IgD-negative memory B cell (primary cell): Measurements from ENCODE around the gene ATF6B. TPM values are rescaled to one million over a fixed set of nuclear protein-coding genes. Genes with fewer than 3 reads are reported as not detected.

Experiments used
- H3K27ac Mint-ChIP-seq, 3 donors: one replicate each; pipeline ENCODE4 v1.8.0; 2020 to 2022; ENCODE audit warnings: mild to moderate bottlenecking in 3 of 3, mixed read lengths in 3 of 3, moderate library complexity in 1 of 3
- H3K27me3 Mint-ChIP-seq: one replicate; pipeline ENCODE4 v1.8.0; 2021; ENCODE audit warnings: mixed read lengths
- H3K36me3 Mint-ChIP-seq: one replicate; pipeline ENCODE4 v1.8.0; 2020; ENCODE audit warnings: mild to moderate bottlenecking, mixed read lengths
- H3K4me1 Mint-ChIP-seq, 3 donors: one replicate each; pipeline ENCODE4 v1.8.0; 2020 to 2022; ENCODE audit warnings: mixed read lengths in 3 of 3, mild to moderate bottlenecking in 1 of 3
- H3K4me3 Mint-ChIP-seq, 4 donors: one replicate each; pipeline ENCODE4 v1.8.0; 2020 to 2022; ENCODE audit warnings: mild to moderate bottlenecking in 4 of 4, mixed read lengths in 4 of 4, moderate library complexity in 3 of 4
- H3K9me3 Mint-ChIP-seq, 3 donors: one replicate each; pipeline ENCODE4 v1.8.0; 2020 to 2021; ENCODE audit warnings: mixed read lengths in 3 of 3, mild to moderate bottlenecking in 1 of 3
- polyA plus RNA-seq: library from polyadenylated mRNA; unstranded; fragments of 300-500 nt; fragmentation: Illumina TruSeq; gene quantifications from one replicate; pipeline ENCODE4 v1.2.3, GENCODE V29; 2021

ATF6B gene
- 25.5 TPM for polyA plus RNA-seq

GRCh38 chr6:32127717-32128592 lies at the start of gene ATF6B:
ATF6B (minus strand) TSS chr6:32128246; CDS start chr6:32128207, 39 bp downstream.
- peaks cover 20 to 39% (median 24%) of the 10 kb centered on the region in 3 donors for H3K4me1 Mint-ChIP-seq
- H3K27me3 Mint-ChIP-seq: peaks cover 3% of the 10 kb centered on the region
- peaks cover 6% of the 10 kb centered on the region for H3K36me3 Mint-ChIP-seq
- peaks cover 0 to 2% (median 0%) of the 10 kb centered on the region in 3 donors for H3K9me3 Mint-ChIP-seq
- H3K27ac Mint-ChIP-seq: peak within 1 kb of the TSS; percentile 89 to 98 (median 92)
- peak within 1 kb of the TSS; percentile 93 to 100 (median 100) for H3K4me3 Mint-ChIP-seq

GRCh38 chr6:32177183-32177787 lies 49.2 kb upstream of the ATF6B start:
- Mint-ChIP-seq H3K36me3 (peaks cover 5% of the 10 kb centered on the region), H3K27me3 (no peaks in the 10 kb centered on the region), H3K4me3 (peak overlapping the region; percentile 72 to 95 (median 93))

GRCh38 chr6:32176476-32177182 lies 48.6 kb upstream of the ATF6B start:
- no peaks in the 10 kb centered on the region for H3K27me3 Mint-ChIP-seq
- H3K27ac Mint-ChIP-seq: peak overlapping the region; percentile 94 to 99 (median 98)
- H3K36me3 Mint-ChIP-seq: peaks cover 5% of the 10 kb centered on the region
- peak overlapping the region; percentile 72 to 95 (median 93) for H3K4me3 Mint-ChIP-seq
- H3K9me3 Mint-ChIP-seq: no peaks in the 10 kb centered on the region
- H3K4me1 Mint-ChIP-seq: peaks cover 22 to 56% (median 30%) of the 10 kb centered on the region in 3 donors

More at GRCh38 chr6:32177183-32177787, 49.2 kb upstream of the ATF6B start:
- no peaks in the 10 kb centered on the region for H3K9me3 Mint-ChIP-seq
- peak overlapping the region; percentile 94 to 99 (median 98) for H3K27ac Mint-ChIP-seq
- peaks cover 22 to 56% (median 30%) of the 10 kb centered on the region in 3 donors for H3K4me1 Mint-ChIP-seq

GRCh38 chr6:32175711-32176475 lies 47.8 kb upstream of the ATF6B start, which contains the start of gene AGPAT1:
AGPAT1 (minus strand) TSS chr6:32176084; CDS start chr6:32171496, 4,588 bp downstream.
- H3K27me3 Mint-ChIP-seq: no peaks in the 10 kb centered on the region
- H3K4me1 Mint-ChIP-seq: peaks cover 22 to 56% (median 30%) of the 10 kb centered on the region in 3 donors
- peak within 1 kb of the TSS; percentile 94 to 99 (median 98) for H3K27ac Mint-ChIP-seq
- H3K4me3 Mint-ChIP-seq: peak within 1 kb of the TSS; percentile 72 to 95 (median 89)
- H3K9me3 Mint-ChIP-seq: no peaks in the 10 kb centered on the region
- peaks cover 5% of the 10 kb centered on the region for H3K36me3 Mint-ChIP-seq

GRCh38 chr6:32175322-32175710 lies 47.3 kb upstream of the ATF6B start:
- no peaks in the 10 kb centered on the region for H3K9me3 Mint-ChIP-seq
- H3K4me3 Mint-ChIP-seq: peak overlapping the region; percentile 55 to 95 (median 89)
- no peaks in the 10 kb centered on the region for H3K27me3 Mint-ChIP-seq
- peaks cover 22 to 53% (median 25%) of the 10 kb centered on the region in 3 donors for H3K4me1 Mint-ChIP-seq
- peak overlapping the region in 1 of 3 donors; percentile 98 for H3K27ac Mint-ChIP-seq
- no peaks in the 10 kb centered on the region for H3K36me3 Mint-ChIP-seq

- Mint-ChIP-seq H3K27me3 (no peaks in the 10 kb centered on the region), H3K27ac (peak overlapping the region in 1 of 3 donors; percentile 15)
These were observed 46.4 kb upstream of the ATF6B start for GRCh38 chr6:32174416-32174815.

GRCh38 chr6:32173051-32173727 lies 45.1 kb upstream of the ATF6B start:
- H3K9me3 Mint-ChIP-seq: no peaks in the 10 kb centered on the region
- peak overlapping the region in 1 of 4 donors; percentile 30 for H3K4me3 Mint-ChIP-seq
- peaks cover 18 to 40% (median 22%) of the 10 kb centered on the region in 3 donors for H3K4me1 Mint-ChIP-seq

More at GRCh38 chr6:32174416-32174815, 46.4 kb upstream of the ATF6B start:
- H3K36me3 Mint-ChIP-seq: peaks cover 3% of the 10 kb centered on the region
- peak overlapping the region; percentile 2 to 85 (median 56) for H3K4me3 Mint-ChIP-seq
- no peaks in the 10 kb centered on the region for H3K9me3 Mint-ChIP-seq
- peaks cover 22 to 48% (median 25%) of the 10 kb centered on the region in 3 donors for H3K4me1 Mint-ChIP-seq

GRCh38 chr6:32171234-32171633 lies 43.2 kb upstream of the ATF6B start:
- peaks cover 10% of the 10 kb centered on the region for H3K36me3 Mint-ChIP-seq
- peak overlapping the region in 1 of 4 donors; percentile 14 for H3K4me3 Mint-ChIP-seq
- no peak overlapping the region for H3K27ac Mint-ChIP-seq
- H3K9me3 Mint-ChIP-seq: no peaks in the 10 kb centered on the region
- peaks cover 11 to 30% (median 12%) of the 10 kb centered on the region in 3 donors for H3K4me1 Mint-ChIP-seq
- H3K27me3 Mint-ChIP-seq: no peaks in the 10 kb centered on the region

More at GRCh38 chr6:32173051-32173727, 45.1 kb upstream of the ATF6B start:
- Mint-ChIP-seq H3K27me3 (no peaks in the 10 kb centered on the region), H3K36me3 (peaks cover 9% of the 10 kb centered on the region), H3K27ac (peak overlapping the region in 1 of 3 donors; percentile 27)

GRCh38 chr6:32170294-32170693 lies 42.2 kb upstream of the ATF6B start:
- H3K36me3 Mint-ChIP-seq: peaks cover 10% of the 10 kb centered on the region
- peaks cover 8 to 27% (median 8%) of the 10 kb centered on the region in 3 donors for H3K4me1 Mint-ChIP-seq
- no peak overlapping the region for H3K4me3 Mint-ChIP-seq
- peak overlapping the region in 1 of 3 donors; percentile 77 for H3K27ac Mint-ChIP-seq
- H3K9me3 Mint-ChIP-seq: no peaks in the 10 kb centered on the region
- H3K27me3 Mint-ChIP-seq: no peaks in the 10 kb centered on the region

- H3K9me3 Mint-ChIP-seq: no peaks in the 10 kb centered on the region
These were observed 41.0 kb upstream of the ATF6B start for GRCh38 chr6:32168807-32169591.

GRCh38 chr6:32168350-32168749 lies 40.3 kb upstream of the ATF6B start:
- no peaks in the 10 kb centered on the region for H3K9me3 Mint-ChIP-seq
- H3K27me3 Mint-ChIP-seq: no peaks in the 10 kb centered on the region
- peaks cover 3 to 10% (median 5%) of the 10 kb centered on the region in 3 donors for H3K4me1 Mint-ChIP-seq
- H3K36me3 Mint-ChIP-seq: peaks cover 10% of the 10 kb centered on the region
- H3K27ac Mint-ChIP-seq: no peak overlapping the region
- H3K4me3 Mint-ChIP-seq: no peak overlapping the region

More at GRCh38 chr6:32168807-32169591, 41.0 kb upstream of the ATF6B start:
- Mint-ChIP-seq H3K27me3 (no peaks in the 10 kb centered on the region), H3K36me3 (peaks cover 10% of the 10 kb centered on the region), H3K27ac (peak overlapping the region in 1 of 3 donors; percentile 64), H3K4me1 (peaks cover 4 to 15% (median 5%) of the 10 kb centered on the region in 3 donors), H3K4me3 (no peak overlapping the region)

- Mint-ChIP-seq H3K27me3 (no peaks in the 10 kb centered on the region), H3K4me1 (peaks cover 3 to 7% (median 5%) of the 10 kb centered on the region in 3 donors), H3K36me3 (peaks cover 10% of the 10 kb centered on the region), H3K9me3 (no peaks in the 10 kb centered on the region), H3K27ac (no peak overlapping the region), H3K4me3 (no peak overlapping the region)
These were observed 39.8 kb upstream of the ATF6B start for GRCh38 chr6:32167761-32168262.
